ENCODE results near the gene DNER.
A peak's percentile ranks its signal among the peaks of the same experiment; 100 is the strongest.
"Not testable (repeated sequence)": the region's sequence is repeated elsewhere in the genome, so short reads cannot be mapped to it uniquely, and the experiment has no call there.

The DNER gene

GRCh38 chr2:229714736-229715541, 584 bp upstream of the DNER start:
- peak; percentile 38 to 48 for DNase-seq

- DNase-seq, result peak; percentile 22 to 36
Measured at GRCh38 chr2:229713371-229714079, 830 bp downstream of the DNER start.

DNA sequence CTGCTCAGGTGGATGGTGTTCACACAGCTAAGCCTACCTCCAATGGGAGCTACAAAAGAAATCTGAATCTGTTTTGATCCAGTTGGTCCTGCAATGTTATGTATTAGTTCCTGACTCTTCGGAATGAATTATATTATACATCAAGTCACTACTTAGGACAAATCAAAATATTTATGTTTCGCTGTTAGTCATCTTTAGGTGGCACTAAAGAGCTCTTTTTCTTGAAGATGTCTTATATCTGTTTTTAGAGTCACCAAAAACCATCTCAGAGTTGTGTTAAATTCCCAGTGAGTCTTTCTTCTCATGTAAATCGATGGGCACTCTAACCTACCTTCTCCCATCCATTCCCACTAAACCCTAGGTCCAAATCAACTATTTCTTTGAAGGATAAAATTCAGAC, 2.2 kb downstream of the DNER start:
- DNase-seq, result no peak

DNA sequence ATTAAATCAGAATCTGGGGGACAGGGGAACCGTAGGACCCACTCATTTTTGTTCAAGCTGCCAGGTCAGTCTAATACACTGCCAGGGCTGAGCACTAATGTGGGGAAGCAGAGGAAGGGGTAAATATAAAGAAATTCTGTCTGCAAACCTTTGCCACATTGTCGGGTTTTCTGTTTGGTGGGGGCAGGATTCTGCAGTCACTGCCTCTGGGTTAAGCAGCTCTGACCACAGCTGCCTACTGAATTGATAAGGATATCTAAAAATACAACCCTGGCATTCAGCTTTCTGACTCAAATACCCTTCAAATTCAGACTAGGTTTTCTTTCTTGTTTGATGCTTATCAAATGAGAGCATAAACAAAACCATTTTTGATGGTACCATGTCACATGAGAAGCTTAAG, 6.0 kb downstream of the DNER start:
- DNase-seq, result no peak

GRCh38 chr2:229703909-229704630, 10.3 kb downstream of the DNER start:
- DNase-seq, result no peak

DNA sequence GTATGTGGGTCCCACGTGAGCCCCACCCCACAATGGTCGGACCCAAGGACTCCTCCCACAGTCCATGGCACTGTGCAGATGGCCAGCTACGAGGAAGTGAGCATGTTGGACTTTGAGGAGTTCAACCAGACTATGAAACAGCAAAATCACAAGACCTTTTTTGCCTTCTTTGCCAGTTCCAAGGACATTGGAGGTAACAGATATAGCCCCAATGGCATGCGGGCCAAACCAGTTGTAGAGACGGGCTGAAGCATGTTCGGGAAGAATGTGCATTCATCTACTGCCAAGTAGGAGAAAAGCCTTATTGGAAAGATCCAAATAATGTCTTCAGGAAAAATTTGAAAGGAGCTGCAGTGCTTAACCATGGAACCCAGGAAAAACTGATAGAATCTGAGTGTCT, 12.6 kb downstream of the DNER start:
- no peak for DNase-seq

GRCh38 chr2:229701062-229701461, 13.3 kb downstream of the DNER start:
- DNase-seq, result no peak

GRCh38 chr2:229695961-229696360, 18.4 kb downstream of the DNER start:
- no peak for DNase-seq

GRCh38 chr2:229693845-229694244, 20.5 kb downstream of the DNER start:
- not testable (repeated sequence) for DNase-seq

DNA sequence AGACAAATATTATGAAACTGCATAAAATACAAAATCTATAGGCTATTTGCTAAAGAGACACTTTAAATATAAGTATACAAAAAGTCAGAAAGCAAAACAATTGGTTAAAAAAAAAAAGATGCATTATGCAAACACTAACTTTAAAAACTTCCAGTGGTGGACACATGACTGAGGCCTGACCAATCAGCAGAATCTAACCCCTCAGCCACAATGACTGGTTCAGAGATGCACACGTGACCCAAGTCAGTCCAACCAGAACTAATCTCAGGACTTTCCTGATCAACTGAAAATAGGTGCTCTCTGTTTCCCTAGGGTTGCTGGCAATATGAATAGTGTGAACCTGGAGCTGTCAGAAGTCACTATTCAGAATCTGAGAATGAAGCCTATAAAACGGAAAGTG, 22.7 kb downstream of the DNER start:
- no peak for DNase-seq

DNA sequence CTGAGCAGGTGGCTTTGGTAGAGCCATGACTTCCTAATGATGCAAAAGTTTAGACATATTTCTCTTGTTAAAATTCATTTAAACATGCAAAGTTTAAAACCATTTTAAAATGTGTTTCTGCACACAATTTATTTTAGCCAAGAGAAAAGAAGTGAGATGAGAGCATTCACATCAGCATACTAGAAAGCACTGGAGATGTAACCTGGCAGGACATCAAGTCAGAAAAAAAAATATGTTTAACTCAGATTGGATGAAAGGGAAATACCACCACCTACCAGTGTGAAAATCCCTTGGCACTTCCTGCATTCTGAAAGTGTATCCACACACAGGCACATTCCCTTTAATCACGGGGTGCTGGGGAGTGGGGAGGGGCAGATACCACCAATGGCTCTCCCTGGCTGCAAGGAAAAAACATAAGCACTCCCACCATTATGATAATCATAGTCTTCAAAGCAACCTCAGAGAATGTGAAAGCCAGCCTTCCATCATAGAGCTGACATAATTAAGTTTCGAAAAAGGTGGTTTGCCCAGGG, 25.0 kb downstream of the DNER start:
- DNase-seq, result no peak

DNA sequence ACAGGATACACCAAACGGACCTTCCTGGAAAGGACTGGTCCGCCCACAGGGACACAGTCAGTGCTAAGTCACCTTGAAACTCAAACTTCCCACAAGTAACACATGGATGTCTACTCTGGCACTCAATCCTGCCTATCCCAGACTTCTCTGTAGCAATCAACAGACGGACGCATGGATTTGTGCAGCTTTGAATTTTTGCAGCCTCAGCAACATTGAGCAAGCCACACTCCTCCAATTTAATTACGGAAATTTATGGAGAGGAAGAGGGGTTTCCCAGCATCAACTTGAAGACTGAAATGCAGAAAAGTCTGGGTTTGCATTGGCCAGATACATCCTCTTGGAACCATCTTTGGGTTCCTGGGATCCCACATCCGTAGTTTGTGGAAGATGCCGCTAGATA, 26.2 kb downstream of the DNER start:
- DNase-seq, result no peak

- no peak for DNase-seq
Measured at GRCh38 chr2:229686122-229686919, 28.0 kb downstream of the DNER start.

DNA sequence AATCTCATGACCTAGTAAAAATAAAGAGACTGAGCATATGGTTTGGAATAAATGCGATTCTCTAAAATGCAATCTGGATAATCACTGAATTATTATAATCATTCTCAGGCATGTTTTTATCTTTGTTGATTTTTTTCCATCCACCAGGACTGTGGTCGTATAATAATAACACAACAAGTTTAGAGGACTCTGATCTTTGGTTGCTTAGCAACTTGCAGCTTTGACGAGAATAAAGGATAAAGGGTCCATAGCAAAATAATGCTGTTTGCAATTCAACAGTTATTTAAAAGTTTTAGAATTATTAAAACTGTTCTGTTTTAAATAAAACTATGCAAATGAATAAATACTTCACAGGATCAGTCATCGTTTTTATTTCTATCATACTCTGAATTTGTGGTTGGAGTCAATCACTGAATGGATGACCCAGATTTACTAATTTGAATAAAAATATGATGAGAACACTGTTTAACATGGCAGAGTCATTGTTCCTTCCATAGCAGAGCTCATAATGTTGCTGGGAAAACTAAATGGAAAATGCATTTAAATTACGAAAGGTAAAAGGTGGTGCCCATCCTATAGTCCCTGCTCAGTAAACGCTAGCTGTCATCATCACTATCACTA, 29.3 kb downstream of the DNER start:
- DNase-seq, result no peak

DNA sequence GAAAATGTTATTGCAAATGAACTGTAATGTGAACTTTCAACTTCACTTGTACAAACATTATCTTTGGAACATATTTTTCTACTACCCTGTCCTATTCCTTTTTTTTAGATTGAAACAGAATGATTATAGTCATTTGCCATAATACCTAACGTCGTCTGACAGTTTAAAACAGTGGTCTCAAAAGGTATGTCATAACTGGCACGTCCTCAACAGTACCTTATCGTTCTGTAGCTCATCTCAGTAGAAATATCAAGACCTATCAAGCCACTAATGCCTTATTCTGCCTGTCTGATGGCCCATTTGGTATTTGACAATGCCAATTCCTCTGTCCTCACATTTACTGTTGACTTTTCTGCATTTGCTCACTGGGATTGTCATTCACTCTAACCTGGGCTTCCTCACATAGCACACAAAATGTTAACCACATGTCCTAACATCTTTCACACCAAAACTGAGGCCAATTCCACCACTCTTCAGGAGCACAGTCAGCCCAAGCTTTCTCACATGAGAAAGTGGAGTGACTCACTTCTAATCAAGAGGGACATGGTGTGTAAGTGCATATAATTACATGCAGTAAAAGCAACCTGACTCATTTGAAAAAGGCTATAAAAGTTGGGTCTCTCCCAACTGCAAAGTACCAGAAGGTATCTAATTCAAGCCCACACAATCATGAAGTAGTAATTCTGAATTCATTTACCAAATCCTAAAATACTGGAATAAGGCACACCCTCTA, 34.8 kb downstream of the DNER start:
- no peak for DNase-seq

DNA sequence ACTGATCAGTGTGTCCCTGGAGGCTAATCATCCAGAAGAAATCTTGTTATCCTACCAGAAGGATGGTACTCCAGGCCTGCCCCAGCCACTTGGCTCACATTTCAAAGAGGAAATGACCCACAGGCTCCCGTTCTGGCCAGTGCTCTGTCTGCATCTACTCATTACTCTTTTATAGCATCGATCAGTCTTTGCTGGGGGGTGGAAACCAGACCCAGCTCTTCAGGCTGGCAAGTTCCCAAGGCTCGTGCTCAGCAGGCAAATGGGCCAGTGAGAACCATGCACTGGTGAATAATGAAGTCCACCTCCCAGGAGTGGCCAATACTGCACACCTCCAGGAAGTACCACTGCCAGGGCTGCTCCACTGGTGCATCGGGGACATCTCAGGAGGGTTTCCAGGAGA, 38.8 kb downstream of the DNER start:
- DNase-seq, result no peak

DNA sequence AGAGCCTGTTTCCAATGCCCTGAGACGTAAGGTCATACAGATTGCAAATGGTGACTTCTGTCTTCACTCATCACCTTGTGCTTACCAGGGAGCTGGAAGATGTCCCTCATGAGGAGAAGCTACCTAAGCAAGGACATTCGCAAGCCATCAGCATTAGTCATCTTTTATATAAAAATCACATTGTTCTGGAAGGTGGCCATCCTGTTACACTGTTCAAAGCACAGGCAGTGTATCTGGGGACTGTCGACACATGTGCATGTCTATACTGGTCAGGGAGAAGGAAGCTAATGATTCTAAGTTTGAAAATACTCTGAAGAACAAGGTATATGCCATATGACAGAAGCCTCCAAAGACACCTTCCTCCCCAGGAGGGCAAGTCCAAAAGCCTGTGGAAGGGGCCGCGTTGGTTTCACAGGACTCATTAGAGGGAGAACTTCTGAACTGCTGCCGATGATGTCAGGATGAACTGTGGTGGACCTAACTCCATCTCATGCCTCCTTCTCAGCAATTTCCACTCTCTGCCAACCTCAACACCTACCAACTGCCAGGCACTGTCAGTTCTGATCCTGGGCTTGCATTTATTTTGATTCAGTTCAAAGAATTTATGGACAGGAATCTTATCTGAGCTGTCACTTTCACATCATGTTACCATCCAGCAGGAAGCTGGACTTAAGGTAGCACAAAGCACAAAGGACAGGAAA, 39.4 kb downstream of the DNER start:
- DNase-seq, result no peak

- DNase-seq, result no peak
Measured at GRCh38 chr2:229673676-229674075, 40.7 kb downstream of the DNER start.

- DNase-seq, result no peak
Measured at GRCh38 chr2:229672021-229672420, 42.3 kb downstream of the DNER start.

DNA sequence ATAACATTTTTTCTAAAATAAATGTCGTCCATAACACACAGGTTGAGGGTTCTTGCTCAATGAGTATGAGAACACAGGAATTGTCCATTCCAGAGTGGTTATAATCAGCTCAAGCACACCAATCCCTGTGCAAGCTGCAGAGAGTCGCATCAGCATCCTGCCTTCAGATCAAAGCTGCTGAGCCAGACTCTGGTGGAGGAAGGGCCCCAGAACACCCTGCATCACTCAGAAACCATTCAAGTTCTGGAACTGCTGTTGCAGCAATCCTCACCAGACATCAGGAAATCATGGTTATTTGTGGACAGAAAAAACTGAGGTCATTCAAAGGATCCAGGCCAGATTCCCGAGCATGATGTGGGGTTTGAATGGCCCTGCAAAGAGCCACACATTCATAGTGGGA, 44.5 kb downstream of the DNER start:
- no peak for DNase-seq

GRCh38 chr2:229666811-229667210, 47.5 kb downstream of the DNER start:
- DNase-seq, result no peak
